PC-9 (cell line): ENCODE measurements around the gene USH1C.

Experiments used
- EZH2 ChIP-seq: fragments of 200-600 bp; sonication (generic); IDR thresholded peaks from 2 replicates; pipeline ENCODE4 v1.8.0; 2017; ENCODE audit warnings: antibody characterized with exemption, low read depth
- TF ChIP-seq, protein P1 (sequence below): fragments of 200-600 bp; sonication (generic); conservative IDR thresholded peaks from 2 replicates; pipeline ENCODE4 v1.6.1; 2017; ENCODE audit warnings: mixed run types, antibody characterized with exemption, mild to moderate bottlenecking, moderate library complexity

GRCh38 chr11:17588166-17588565 lies 44.0 kb upstream of the USH1C start:
- TF ChIP-seq, protein P1, sequence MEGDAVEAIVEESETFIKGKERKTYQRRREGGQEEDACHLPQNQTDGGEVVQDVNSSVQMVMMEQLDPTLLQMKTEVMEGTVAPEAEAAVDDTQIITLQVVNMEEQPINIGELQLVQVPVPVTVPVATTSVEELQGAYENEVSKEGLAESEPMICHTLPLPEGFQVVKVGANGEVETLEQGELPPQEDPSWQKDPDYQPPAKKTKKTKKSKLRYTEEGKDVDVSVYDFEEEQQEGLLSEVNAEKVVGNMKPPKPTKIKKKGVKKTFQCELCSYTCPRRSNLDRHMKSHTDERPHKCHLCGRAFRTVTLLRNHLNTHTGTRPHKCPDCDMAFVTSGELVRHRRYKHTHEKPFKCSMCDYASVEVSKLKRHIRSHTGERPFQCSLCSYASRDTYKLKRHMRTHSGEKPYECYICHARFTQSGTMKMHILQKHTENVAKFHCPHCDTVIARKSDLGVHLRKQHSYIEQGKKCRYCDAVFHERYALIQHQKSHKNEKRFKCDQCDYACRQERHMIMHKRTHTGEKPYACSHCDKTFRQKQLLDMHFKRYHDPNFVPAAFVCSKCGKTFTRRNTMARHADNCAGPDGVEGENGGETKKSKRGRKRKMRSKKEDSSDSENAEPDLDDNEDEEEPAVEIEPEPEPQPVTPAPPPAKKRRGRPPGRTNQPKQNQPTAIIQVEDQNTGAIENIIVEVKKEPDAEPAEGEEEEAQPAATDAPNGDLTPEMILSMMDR: no peak
- TF ChIP-seq EZH2: no peak
